ENCODE measurements around the gene KCNMA1. TPM values are rescaled to one million over a fixed set of nuclear protein-coding genes. Genes with fewer than 3 reads are reported as not detected.

The KCNMA1 gene
- total and polyA plus RNA-seq, 2 donors from 2014 or later = 4.2 to 8.9 TPM

GRCh38 chr10:77493239-77493806 lies 144.3 kb downstream of the KCNMA1 start:
- FAIRE-seq = no peak
- H3K36me3 ChIP-seq (ENCODE audit: control insufficient read depth in 2 of 3, insufficient read depth in 3 of 3, low read length in 3 of 3) = no peaks in the 10 kb centered on the region
- no peak for DNase-seq
- H3K27me3 ChIP-seq (ENCODE audit: control insufficient read depth, insufficient read depth, low read length) = no peaks in the 10 kb centered on the region
- peaks cover 0 to 3% (median 2%) of the 10 kb centered on the region in 3 donors for H3K4me1 ChIP-seq (ENCODE audit: control insufficient read depth in 2 of 3, insufficient read depth in 2 of 3, low read depth in 1 of 3, low read length in 3 of 3)
- no peaks in the 10 kb centered on the region for H3K9me3 ChIP-seq (ENCODE audit: control insufficient read depth in 2 of 3, insufficient read depth in 1 of 3, low read length in 3 of 3)
- no peak for TF ChIP-seq CTCF (IDR thresholded peaks at IDR 0.05; ENCODE audit: borderline replicate concordance, extremely low read depth, insufficient read depth)
- intact Hi-C loops (cut with DNase I) = no loop called here
- H3K27ac ChIP-seq (ENCODE audit: low read depth in 2 of 2, low read length in 2 of 2) = no peak overlapping the region
- no peak overlapping the region for H3K9ac ChIP-seq (ENCODE audit: low read length in 3 of 3)
- H3K4me3 ChIP-seq (ENCODE audit: low read length in 3 of 3) = no peak overlapping the region

- Histone ChIP-seq H3K36me3 (ENCODE audit: control insufficient read depth in 2 of 3, insufficient read depth in 3 of 3, low read length in 3 of 3) (no peaks in the 10 kb centered on the region), H3K27ac (ENCODE audit: low read depth in 2 of 2, low read length in 2 of 2) (no peak overlapping the region), H3K27me3 (ENCODE audit: control insufficient read depth, insufficient read depth, low read length) (no peaks in the 10 kb centered on the region), H3K9me3 (ENCODE audit: control insufficient read depth in 2 of 3, insufficient read depth in 1 of 3, low read length in 3 of 3) (no peaks in the 10 kb centered on the region), H3K4me3 (ENCODE audit: low read length in 3 of 3) (no peak overlapping the region), H3K4me1 (ENCODE audit: control insufficient read depth in 2 of 3, insufficient read depth in 2 of 3, low read depth in 1 of 3, low read length in 3 of 3) (peaks cover 0 to 3% (median 2%) of the 10 kb centered on the region in 3 donors), H3K9ac (ENCODE audit: low read length in 3 of 3) (no peak overlapping the region)
- TF ChIP-seq CTCF (IDR thresholded peaks at IDR 0.05; ENCODE audit: borderline replicate concordance, extremely low read depth, insufficient read depth) = no peak
- DNase-seq = no peak
- no peak for FAIRE-seq
- intact Hi-C loops (cut with DNase I) = no loop called here
These were observed 145.1 kb downstream of the KCNMA1 start for GRCh38 chr10:77492368-77492994.

GRCh38 chr10:77490534-77491314 lies 146.9 kb downstream of the KCNMA1 start:
- TF ChIP-seq CTCF (IDR thresholded peaks at IDR 0.05; ENCODE audit: borderline replicate concordance, extremely low read depth, insufficient read depth) = no peak

More at GRCh38 chr10:77490534-77491314, 146.9 kb downstream of the KCNMA1 start:
- intact Hi-C loops (cut with DNase I) = no loop called here
- no peak overlapping the region for H3K9ac ChIP-seq (ENCODE audit: low read length in 3 of 3)
- no peak for DNase-seq
- H3K4me1 ChIP-seq (ENCODE audit: control insufficient read depth in 2 of 3, insufficient read depth in 2 of 3, low read depth in 1 of 3, low read length in 3 of 3) = peaks cover 0 to 3% (median 2%) of the 10 kb centered on the region in 3 donors
- no peaks in the 10 kb centered on the region for H3K9me3 ChIP-seq (ENCODE audit: control insufficient read depth in 2 of 3, insufficient read depth in 1 of 3, low read length in 3 of 3)
- no peak for FAIRE-seq
- no peak overlapping the region for H3K27ac ChIP-seq (ENCODE audit: low read depth in 2 of 2, low read length in 2 of 2)
- no peaks in the 10 kb centered on the region for H3K36me3 ChIP-seq (ENCODE audit: control insufficient read depth in 2 of 3, insufficient read depth in 3 of 3, low read length in 3 of 3)
- no peaks in the 10 kb centered on the region for H3K27me3 ChIP-seq (ENCODE audit: control insufficient read depth, insufficient read depth, low read length)
- no peak overlapping the region for H3K4me3 ChIP-seq (ENCODE audit: low read length in 3 of 3)

Measured in kidney (tissue), 14 donors.